Inflammatory macrophage (primary cell): ENCODE data around the gene ZNF554.
"Not testable (repeated sequence)": the region's sequence is repeated elsewhere in the genome, so short reads cannot be mapped to it uniquely, and the experiment has no call there.

Experiments used
- DNase-seq, 2 donors: peaks; one replicate each; pipeline ENCODE4 v3.0.0-alpha.2; 2020 to 2022

Gene ZNF554

DNA sequence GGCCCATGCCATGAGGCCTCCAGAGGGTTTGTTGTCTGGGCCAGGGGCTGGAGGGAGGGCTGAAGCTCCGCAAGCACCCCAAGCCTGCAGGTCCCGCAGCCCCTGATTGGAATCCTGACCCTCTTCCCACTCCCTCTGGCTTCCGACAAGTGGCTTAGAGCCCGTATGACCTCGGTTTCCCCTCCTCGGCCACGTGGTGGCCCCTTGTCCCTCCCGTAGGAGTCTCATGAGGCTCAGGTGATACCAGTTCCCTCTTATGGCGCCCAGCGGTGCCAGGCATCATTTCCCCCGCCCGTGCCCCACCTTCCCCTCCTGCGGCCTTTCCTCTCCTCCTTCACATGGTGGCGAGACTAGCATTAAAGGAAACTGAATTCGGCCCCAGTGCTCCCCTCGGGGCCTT, 28.2 kb upstream of the ZNF554 start:
- DNase-seq, result no peak

DNA sequence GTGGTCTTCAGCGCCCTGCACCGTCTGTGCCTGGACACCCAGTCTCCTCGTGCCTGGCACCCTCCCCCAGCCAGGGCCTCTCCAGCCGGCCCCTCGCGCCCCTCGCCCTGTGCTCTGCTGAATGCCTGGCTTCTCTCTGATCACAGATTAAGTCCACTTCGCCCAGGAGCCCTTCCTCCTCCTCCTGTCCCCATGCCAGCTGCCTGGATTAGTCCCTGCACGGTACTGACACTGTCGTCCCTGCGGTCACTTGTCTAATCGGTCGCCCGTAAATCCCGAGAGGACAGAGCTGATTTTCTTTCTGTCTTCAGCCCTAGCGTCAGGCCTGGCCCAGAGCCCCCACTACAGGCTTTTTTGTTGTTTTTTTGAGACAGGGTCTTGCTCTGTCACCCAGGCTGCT, 27.8 kb upstream of the ZNF554 start:
- no peak for DNase-seq

DNA sequence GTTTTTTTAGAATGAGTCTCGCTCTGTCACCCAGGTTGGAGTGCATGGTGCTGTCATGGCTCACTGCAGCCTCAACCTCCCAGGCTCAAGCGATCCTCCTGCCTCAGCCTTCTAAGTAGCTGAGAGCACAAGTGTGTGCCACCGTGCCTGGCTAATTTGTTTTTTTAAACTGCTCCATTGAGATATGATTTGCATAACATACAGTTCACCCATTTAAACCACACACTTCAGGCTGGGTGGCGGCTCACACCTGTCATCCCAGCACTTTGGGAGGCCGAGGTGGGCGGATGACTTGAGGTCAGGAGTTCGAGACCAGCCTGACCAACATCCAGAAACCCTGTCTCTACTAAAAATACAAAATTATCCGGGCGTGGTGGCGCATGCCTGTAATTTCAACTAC, 27.0 kb upstream of the ZNF554 start:
- not testable (repeated sequence) for DNase-seq

DNA sequence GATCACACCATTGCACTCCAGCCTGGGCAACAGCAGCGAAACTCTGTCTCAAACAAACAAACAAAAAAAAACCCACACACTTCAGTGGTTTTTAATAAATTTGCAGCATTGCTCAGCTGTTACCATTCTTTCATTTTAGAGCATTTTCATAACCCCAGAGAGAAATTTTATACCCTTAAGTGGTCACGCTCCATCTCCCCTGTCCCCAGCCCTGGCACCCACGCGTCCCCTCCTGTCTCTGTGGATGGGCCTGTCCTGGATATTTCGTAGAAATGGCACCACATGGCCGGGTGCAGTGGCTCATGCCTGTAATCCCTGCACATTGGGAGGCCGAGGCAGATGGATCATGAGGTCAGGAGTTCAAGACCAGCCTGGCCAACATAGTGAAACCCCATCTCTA, 26.5 kb upstream of the ZNF554 start:
- no peak for DNase-seq

DNA sequence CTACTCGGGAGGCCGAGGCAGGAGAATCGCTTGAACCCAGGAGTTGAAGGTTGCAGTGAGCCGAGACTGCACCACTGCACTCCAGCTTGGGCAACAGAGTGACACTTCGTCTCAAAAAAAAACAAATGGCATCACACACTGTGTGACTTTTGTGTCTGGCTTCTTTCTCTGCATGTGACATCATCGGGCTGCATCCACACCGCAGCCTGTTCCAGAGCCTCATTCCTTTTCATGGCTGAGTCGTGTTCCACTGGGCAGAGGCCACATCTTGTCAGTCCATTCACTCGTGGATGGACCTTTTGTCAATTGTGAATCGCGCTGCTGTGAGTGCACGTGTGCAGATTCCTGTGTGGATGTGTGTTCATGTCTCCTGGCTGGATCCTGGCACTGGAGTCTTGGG, 26.1 kb upstream of the ZNF554 start:
- DNase-seq, result no peak

DNA sequence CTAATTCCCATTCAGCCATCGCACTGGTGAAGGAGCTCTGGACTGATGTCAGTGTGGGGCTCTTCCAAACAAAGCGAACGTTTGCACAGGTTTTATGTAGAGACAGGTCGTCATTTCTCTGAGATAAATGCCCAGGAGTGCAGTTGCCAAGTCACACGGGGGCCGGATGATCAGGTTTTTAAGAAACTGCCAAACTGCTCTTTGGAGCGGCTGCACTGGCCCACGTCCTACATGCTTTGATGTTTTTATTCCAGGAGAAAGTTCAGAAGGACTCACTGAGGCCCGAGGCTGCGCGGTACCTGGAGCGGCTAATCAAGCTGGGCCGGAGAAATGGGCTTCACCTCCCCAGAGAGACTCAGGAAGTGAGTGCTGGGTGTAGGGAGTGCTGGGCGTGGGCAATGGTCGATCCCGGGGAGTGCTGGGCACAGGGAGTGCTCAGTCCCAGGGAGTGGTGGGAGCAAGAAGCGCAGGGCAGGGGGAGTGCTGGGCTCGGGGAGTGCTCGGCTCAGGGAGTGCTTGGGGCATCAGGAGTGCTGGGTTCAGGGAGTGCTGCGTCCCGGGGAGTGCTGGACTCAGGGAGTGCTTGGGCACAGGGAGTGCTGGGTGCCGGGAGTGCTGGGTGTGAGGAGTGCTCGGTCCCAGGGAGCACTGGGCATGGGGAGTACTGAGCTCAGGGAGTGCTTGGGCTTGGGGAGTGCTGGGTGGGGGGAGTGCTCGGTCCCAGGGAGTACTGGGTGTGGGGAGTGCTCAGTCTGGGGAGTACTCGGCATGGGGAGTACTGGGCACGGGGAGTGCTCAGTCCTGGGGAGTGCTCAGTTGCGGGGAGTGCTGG, 23.6 kb upstream of the ZNF554 start:
- DNase-seq, result no peak

DNA sequence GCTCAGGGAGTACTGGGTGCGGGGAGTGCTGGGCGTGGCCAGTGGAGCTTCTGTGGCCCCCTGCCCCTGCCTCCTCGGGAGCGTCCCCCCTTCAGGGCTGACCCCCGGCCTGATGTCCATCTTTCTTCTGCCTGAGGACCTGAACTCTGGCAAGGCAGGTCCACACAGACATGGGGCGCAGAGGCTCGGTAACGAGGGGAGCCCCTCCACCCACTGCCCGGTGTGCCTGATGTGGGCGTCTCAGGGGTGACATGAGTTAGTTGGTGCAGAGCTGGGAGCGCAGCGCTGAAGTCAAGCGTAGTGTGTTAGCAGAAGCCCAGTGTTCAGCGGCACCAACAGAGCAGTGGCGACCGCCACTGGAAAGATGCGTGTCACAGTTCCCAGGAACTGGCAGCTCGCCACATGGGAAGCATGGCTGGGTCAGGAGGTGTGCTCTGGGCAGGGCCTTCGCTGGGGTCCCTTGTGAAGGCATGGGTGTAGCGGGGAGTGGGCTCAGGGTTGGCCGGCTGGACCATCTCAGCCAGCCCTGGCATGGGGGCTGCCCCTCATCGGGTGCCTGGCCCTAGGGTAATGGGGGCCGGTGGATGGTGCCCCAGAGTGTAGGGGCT, 22.9 kb upstream of the ZNF554 start:
- DNase-seq, result no peak

DNA sequence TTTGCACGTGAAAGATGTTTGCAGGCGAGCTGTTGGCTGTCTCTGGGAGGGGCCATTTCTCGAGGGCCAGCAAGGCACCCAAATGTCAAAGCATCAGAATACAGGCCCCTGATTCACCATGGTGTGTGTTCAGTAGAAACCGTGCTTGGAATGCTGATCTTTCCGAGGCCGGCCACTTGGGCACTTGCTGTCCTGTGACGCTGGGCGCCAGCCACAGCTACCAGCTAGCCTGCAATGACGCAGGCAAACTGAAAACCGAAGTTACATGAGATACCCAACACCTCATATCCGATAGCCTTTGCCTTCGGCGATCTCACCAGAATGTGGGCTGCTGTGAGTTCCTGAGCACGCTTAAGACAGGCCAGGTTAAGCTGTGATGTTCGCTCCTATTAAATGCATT, 22.4 kb upstream of the ZNF554 start:
- no peak for DNase-seq

DNA sequence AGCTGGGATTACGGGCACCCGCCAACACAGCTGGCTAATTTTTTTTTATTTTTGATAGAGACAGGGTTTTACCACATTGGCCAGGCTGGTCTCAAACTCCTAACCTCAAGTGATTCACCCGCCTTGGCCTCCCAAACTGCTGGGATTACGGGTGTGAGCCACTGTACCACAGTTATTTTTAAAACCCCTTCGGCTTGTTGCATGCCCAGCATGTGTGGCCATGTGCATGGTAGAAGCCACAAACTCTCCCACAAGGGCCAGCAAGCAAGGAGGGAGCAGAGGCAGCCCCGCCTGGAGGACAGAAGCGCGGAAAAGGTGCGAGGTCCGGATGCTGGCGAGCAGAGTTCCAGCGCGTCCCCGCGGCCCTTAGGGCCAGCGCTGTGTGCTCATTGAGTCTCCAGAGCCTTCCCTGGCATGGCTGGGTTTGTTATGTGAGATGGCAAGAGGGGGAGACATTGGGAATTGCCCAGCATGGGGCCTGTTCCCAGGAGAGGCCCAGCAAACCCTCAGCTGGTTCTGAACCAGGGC, 21.4 kb upstream of the ZNF554 start:
- DNase-seq, result no peak

DNA sequence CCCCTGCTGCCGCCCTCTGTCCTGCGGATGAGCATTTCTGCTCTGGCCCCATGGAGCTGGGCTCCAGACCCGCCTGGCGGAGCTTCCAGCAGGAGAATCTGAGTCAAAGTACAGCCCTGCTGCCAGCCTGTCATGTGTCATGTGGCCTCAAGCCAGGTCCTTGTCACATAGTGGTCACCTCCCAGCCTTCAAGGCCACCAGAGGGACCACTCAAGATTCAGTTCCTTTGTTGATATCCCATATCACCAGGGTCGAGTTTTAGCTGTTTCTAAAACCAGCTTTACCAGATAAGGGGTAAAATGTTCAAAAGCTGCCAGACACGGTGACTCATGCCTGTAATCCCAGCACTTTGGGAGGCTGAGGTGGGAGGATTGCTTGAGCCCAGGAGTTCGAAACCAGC, 20.9 kb upstream of the ZNF554 start:
- DNase-seq, result no peak

DNA sequence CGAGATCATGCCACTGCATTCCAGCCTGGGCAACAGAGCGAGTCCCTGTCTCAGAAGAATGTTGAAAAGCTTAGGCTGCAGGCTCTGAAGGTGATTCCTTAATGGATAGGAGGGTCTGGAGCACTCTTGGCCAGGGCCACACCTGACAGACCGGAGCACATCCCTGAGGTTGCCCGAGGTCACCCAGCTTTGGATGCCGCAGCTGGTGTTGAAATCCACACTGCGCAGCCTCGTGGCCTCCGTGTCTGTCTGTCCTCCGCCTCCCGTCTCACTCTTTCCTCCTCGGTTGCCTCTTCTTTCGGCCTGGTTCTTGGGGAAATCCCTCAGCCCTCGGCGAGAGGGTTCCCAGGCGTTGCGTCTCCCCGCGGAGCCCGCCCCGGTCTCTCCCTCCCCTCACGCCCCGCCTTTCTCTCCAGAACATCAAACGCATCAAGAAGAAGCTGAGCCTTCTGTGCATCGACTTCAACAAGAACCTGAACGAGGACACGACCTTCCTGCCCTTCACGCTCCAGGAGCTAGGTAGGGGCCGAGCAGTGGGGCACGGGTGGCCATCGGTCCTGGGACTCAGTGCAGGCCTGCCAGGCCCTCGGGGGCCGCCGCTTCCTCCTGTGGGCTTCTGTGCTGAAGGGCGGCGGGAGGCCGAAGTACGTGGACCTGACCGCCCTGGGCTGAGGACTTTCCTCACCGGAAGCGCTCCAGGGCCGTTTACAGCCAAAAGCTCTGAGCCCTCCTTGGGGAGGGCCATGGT, 20.2 kb upstream of the ZNF554 start:
- no peak for DNase-seq

DNA sequence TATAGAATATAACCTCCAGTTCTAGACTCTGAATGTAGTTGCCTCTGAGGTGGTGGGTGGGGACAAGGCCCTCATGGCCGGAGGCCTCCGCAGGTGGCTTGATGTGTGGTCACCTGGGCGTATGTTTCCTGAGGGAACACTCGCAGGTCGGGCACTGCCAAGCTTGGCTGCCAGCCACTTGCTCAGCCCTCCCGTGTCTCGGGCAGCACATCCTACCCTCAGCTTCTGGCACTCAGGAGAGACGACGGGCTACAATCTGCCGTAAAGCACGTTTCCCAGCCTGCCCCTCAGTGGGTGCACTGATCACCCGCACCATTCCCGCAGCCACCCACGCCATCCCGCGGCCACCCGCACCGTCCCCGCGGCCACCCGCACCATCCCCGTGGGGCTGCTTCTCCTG, 19.2 kb upstream of the ZNF554 start:
- DNase-seq, result no peak

DNA sequence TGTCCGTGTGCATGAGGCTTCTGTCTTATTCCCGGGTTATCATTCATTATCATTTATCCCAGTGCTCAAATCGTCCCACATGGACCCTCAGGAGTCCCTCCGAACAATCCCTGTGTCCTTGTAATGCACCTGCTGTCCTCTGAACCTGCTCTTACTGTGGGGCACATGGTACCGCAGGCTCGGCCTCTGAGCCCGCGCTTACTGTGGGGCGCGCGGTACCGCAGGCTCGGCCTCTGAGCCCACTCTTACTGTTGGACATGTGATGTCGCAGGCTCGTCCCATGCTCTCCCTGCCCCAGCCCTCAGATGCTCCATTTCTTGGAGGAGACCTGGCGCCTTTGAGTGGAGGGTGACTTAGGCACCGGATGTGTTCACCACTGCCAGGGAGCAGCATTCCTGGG, 16.8 kb upstream of the ZNF554 start:
- no peak for DNase-seq

DNA sequence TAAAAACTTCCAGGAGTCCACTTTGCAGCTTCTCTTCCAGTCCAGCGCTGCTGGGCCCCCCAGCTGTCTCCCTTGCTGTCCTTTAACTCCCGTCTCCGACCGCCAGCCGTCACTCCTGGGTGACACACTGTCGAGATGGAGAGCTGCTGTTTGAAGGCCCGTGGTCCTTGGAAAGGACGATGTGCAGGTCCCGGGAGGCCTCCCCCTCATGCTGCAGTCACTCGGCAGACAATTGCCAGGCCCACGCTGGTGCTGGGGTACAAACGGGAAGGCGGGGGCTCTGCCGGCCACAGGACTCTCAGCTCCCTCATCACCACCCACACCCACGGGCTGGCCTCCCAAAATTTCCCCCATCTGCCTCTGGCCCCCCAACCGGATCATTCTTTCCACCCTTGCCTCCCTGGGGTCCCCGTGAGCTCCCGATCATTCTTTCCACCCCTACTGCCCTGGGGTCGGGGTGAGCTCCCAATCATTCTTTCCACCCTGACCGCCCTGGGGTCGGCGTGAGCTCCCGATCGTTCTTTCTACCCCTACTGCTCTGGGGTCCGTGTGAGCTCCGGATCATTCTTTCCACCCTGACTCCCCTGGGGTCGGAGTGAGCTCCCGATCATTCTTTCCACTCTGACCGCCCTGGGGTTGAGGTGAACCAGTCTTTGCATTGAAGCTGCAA, 16.0 kb upstream of the ZNF554 start:
- no peak for DNase-seq

DNA sequence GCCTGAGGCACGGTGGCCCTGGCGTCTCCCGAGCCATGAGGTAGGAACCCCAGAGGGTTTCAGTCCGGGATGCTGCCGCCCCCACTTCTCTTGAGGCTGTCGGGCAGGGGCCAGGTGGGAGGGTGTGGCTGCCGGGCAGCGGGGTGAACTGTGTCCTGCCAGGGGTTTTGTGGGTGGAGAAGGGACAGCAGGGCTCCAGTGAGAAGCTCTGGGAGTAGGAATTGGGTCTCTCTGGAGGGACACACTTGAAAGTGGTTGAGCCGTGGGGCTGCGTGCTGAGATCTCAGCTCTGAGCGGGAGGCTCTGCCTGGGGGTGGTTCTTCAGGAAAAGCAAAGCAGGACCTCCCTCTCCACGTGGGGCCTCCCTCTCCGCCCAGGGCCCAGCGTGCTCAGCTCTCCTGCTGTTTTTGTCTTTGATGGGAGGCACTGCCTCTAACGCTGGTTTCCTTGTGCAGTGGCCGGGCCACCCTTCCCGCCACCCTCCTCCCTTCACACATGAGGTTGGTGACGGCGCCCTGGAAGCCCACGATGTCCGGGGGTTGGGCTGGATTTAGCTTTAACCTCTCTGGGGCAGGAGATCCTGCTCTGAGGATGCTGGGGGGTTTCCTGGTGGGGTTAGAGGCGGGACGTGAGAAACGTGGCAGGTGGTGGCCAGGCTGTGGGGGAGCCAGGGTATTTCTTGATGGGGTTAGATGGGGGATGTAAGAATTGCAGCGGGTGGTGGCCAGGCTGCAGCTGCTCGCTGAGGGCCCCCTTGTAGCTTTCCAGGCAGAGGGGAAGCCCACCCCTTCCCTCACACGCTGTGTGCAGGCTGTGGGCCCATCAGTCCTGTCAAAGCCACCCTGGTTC, 15.3 kb upstream of the ZNF554 start:
- no peak for DNase-seq

DNA sequence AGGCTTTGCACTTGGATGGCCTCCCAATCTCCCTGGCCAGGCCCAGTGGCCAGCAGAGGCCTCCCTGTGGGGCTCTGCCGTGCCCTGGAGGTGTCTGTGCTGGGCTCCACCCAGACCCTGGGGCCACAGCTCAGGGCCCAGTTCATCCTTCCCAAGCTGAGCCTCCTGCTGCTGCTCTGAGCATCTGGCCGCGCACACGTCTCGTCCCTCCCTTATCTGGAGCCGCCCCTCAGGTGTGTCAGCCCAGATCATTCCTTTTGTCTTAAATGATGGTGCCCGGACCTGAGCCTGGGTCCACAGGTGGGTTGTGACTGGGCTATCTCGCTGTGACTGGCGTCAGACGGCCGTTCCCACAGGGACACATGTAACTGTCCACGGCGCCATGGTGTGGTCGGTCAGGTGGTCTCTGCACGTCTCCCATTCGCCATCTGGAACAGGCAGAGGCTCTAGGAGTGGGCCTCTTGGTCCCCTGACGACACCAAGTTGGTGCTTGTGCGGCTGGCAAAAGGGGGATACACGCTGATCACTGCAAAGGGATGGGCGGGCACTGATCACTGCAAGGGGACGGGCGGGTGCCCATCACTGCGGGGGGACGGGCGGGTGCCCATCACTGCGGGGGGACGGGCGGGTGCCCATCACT, 14.3 kb upstream of the ZNF554 start:
- DNase-seq, result no peak

DNA sequence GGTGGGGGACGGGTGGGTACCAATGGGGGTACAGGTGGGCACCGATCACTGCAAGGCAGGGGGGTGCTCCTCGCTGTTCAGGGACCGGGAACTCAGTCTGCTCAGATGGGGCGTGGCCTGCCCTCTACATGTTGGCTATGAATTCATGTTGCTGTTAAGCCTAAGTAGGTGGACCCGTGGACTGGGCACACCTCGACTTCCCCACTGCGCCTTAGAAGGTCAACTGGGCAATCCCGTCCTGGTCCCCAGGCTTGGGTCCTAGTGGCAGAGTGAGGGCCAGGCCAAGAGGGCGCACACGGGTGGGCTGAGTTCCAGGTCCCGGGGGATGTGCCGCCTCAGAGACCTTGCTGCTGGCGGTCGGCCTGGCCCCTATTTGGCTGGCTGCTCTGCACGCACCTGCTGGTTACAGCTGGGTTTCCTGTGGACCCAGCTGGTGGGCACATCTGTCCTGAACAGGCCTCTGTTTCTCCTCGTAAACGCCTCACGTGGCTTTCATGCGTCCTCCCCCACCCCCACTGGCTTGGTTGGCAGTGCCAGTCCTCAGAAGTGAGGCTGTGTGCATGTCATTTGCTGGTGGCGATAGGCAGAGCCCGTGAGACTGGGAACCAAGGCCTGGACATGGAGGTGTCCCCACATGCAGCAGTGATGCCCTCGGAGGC, 13.5 kb upstream of the ZNF554 start:
- DNase-seq, result no peak

DNA sequence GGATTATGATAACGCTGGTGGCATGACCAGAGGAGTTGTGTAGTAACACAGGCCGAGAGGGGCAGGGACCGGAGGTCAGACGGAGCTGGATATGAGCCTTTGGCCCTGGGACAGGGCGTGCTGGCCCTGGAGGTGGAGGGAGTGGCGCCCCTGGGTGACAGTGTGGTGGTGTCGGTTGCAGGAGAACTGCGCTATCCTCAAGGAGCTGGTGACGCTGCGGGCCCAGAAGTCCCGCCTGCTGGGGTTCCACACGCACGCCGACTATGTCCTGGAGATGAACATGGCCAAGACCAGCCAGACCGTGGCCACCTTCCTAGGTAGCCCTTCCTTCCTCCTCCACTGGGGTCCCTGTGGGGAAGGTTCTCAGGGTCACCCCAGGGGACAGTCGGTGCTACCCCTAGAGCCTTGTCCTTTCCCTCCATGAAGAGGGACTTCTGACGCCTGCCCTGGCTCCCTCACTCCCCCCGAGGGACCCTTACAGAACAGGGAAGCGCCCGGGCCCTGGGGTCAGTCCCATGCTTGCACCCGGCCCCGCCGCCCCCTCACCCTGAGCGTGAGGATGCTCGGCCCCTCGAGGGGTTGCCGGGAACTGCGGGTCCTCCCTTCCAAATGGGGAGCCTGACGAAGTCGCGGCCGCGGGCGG, 12.8 kb upstream of the ZNF554 start:
- no peak for DNase-seq

DNA sequence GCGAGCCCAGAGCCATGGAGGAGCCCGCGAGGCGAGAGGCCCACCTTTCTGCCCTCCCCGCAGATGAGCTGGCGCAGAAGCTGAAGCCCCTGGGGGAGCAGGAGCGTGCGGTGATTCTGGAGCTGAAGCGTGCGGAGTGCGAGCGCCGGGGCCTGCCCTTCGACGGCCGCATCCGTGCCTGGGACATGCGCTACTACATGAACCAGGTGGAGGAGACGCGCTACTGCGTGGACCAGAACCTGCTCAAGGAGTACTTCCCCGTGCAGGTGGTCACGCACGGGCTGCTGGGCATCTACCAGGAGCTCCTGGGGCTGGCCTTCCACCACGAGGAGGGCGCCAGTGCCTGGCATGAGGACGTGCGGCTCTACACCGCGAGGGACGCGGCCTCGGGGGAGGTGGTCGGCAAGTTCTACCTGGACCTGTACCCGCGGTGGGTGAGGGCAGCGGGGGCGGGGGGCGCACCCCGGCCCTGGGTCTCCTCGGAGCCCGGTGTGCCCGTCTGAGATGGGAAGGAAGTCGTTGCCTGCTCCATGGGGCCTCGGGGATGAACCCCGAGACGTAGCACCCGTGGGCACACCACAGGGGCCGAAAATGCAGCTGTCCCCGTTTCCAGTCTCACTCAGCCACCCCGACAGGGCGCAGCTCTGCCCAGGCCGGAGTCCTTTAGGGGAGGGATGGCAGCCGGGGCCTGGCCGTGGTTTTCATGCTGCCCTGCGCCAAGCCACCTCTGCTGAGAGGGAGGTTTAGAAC, 12.1 kb upstream of the ZNF554 start:
- no peak for DNase-seq
